Hepatocyte (in vitro differentiated cells): ENCODE data around the gene IL34. TPM values are rescaled to one million over a fixed set of nuclear protein-coding genes. Genes with fewer than 3 reads are reported as not detected.

Source experiments
- DNase-seq: peaks from one replicate; pipeline ENCODE4 v3.0.0-alpha.2; 2016; ENCODE audit warnings: low spot score
- H2AFZ ChIP-seq: fragments of 200-600 bp; sonication (generic); 2 replicates; pipeline ENCODE4 v1.6.0; 2016; ENCODE audit warnings: antibody characterized with exemption, mild to moderate bottlenecking
- H3K27ac ChIP-seq: fragments of 200-600 bp; sonication (generic); 2 replicates; pipeline ENCODE4 v1.5.1; 2016; ENCODE audit warnings: mild to moderate bottlenecking
- H3K27me3 ChIP-seq: fragments of 200-600 bp; sonication (generic); 2 replicates; pipeline ENCODE4 v1.6.1; 2016
- H3K36me3 ChIP-seq: fragments of 200-600 bp; sonication (generic); replicated peaks from 2 replicates; pipeline ENCODE4 v1.5.1; 2016; ENCODE audit warnings: low read depth; ENCODE audit not compliant: insufficient read depth
- H3K4me1 ChIP-seq: fragments of 200-600 bp; sonication (generic); 2 replicates; pipeline ENCODE4 v1.5.1; 2016; ENCODE audit warnings: mild to moderate bottlenecking, moderate library complexity; ENCODE audit not compliant: insufficient read depth
- H3K4me2 ChIP-seq: fragments of 200-600 bp; sonication (generic); 2 replicates; pipeline ENCODE4 v1.6.0; 2016
- H3K4me3 ChIP-seq: fragments of 200-600 bp; sonication (generic); 2 replicates; pipeline ENCODE4 v1.5.1; 2016; ENCODE audit warnings: mild to moderate bottlenecking
- H3K79me2 ChIP-seq: fragments of 200-600 bp; sonication (generic); 2 replicates; pipeline ENCODE4 v1.6.0; 2017; ENCODE audit warnings: mild to moderate bottlenecking
- H3K9me2 ChIP-seq: fragments of 200-600 bp; sonication (generic); replicated peaks from 2 replicates; pipeline ENCODE4 v1.6.0; 2017; ENCODE audit warnings: mild to moderate bottlenecking; ENCODE audit not compliant: insufficient read depth
- H3K9me3 ChIP-seq: fragments of 200-600 bp; sonication (generic); 2 replicates; pipeline ENCODE4 v1.5.1; 2016; ENCODE audit warnings: low read depth, mild to moderate bottlenecking
- H4K20me1 ChIP-seq: fragments of 200-600 bp; sonication (generic); 2 replicates; pipeline ENCODE4 v1.6.0; 2016; ENCODE audit warnings: mild to moderate bottlenecking; ENCODE audit not compliant: insufficient read depth, poor library complexity, severe bottlenecking
- EZH2 ChIP-seq: fragments of 200-600 bp; sonication (generic); IDR thresholded peaks from 2 replicates; pipeline ENCODE4 v1.6.1; 2016; ENCODE audit warnings: antibody characterized with exemption, mild to moderate bottlenecking, borderline replicate concordance
- EZH2phosphoT487 ChIP-seq: fragments of 200-600 bp; sonication (generic); IDR thresholded peaks from one replicate; pipeline ENCODE4 v1.6.1; 2018; ENCODE audit warnings: antibody characterized with exemption, mild to moderate bottlenecking, low read depth, moderate library complexity; ENCODE audit not compliant: unreplicated experiment, severe bottlenecking
- WGBS: methylation state at CpG from one replicate; pipeline ENCODE4 v1.1.6; 2016; ENCODE audit warnings: low lambda C conversion rate; ENCODE audit errors: missing lambda C conversion rate; 5-methylcytosine and 5-hydroxymethylcytosine counted together
- polyA plus RNA-seq: library from polyadenylated mRNA; unstranded; fragments of >200 nt; fragmentation: Nextera tagmentation; extraction: Ambion mirVana; gene quantifications from 2 replicates; pipeline ENCODE4 v1.2.1, GENCODE V29; 2016
- total RNA-seq: library from RNA; depleted of rRNA; stranded (reverse); fragments of >200 nt; gene quantifications from 2 replicates; pipeline ENCODE4 v1.2.3, GENCODE V29; 2014
- TF ChIP-seq, protein P1 (sequence below): fragments of 200-600 bp; sonication (generic); IDR thresholded peaks from 2 replicates; pipeline ENCODE4 v1.5.1; 2016; ENCODE audit warnings: antibody characterized with exemption, mild to moderate bottlenecking; ENCODE audit not compliant: poor library complexity

The IL34 gene
- total and polyA plus RNA-seq, 2 experiments from 2014 or later, result 0.48 to 2.2 TPM

DNA sequence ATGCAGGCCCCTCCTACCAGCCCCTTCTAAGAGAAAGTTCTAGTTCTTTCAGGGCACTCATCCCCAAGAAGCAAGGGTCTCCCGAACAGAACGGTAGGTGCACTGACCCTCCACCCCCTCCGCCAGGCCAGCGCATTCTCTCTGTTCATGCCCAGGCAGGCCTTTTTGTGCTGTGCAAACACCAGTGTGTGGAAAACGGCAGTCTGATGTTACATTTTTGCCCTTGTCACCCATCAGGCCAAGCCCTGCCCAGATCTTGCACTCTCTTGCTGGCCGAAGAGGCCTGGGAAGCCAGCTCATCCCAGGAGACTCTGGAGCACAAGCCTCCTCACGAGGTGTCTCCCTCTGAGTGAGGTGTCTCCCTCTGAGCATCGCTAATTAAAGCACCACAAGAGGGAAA lies 55.6 kb downstream of the IL34 start:
- H3K9me3 ChIP-seq, result no peaks in the 10 kb centered on the region
- no peaks in the 10 kb centered on the region for H4K20me1 ChIP-seq
- H3K27ac ChIP-seq, result no peak overlapping the region
- H3K79me2 ChIP-seq, result no peaks in the 10 kb centered on the region
- TF ChIP-seq, protein P1, sequence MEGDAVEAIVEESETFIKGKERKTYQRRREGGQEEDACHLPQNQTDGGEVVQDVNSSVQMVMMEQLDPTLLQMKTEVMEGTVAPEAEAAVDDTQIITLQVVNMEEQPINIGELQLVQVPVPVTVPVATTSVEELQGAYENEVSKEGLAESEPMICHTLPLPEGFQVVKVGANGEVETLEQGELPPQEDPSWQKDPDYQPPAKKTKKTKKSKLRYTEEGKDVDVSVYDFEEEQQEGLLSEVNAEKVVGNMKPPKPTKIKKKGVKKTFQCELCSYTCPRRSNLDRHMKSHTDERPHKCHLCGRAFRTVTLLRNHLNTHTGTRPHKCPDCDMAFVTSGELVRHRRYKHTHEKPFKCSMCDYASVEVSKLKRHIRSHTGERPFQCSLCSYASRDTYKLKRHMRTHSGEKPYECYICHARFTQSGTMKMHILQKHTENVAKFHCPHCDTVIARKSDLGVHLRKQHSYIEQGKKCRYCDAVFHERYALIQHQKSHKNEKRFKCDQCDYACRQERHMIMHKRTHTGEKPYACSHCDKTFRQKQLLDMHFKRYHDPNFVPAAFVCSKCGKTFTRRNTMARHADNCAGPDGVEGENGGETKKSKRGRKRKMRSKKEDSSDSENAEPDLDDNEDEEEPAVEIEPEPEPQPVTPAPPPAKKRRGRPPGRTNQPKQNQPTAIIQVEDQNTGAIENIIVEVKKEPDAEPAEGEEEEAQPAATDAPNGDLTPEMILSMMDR, result no peak
- no peak for TF ChIP-seq EZH2
- TF ChIP-seq EZH2phosphoT487, result no peak
- 90% methylated on average over 8 of the region's 8 CpGs for WGBS
- H3K36me3 ChIP-seq, result no peaks in the 10 kb centered on the region
- no peak overlapping the region for H3K4me3 ChIP-seq
- H2AFZ ChIP-seq, result no peak overlapping the region
- no peak overlapping the region for H3K4me2 ChIP-seq
- H3K27me3 ChIP-seq, result no peaks in the 10 kb centered on the region
- H3K4me1 ChIP-seq, result peaks cover 27% of the 10 kb centered on the region
- DNase-seq, result no peak
- no peaks in the 10 kb centered on the region for H3K9me2 ChIP-seq

DNA sequence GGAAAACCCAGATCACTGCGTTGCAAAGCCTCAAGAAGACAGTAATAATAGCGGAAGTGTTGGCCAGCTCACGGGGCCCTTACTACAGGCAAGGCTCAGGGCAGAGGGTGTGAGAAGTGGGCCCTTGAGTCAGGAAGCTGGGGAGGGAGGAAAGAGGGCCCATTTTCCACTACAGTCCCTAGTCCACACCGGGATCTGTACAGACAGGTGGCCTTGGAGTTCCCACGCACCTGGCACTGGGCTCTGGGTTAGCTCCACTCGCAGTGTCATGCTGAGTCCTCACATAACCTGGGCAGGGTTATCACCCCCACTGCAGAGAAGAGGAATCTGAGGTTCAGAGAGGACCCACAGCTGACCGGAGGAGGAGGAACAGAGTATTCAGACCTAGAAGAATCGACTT lies 56.3 kb downstream of the IL34 start:
- H4K20me1 ChIP-seq, result no peaks in the 10 kb centered on the region
- H3K4me2 ChIP-seq, result no peak overlapping the region
- TF ChIP-seq, protein P1, result no peak
- no peak for TF ChIP-seq EZH2
- no peak for TF ChIP-seq EZH2phosphoT487
- no peak overlapping the region for H3K4me3 ChIP-seq
- H3K9me3 ChIP-seq, result no peaks in the 10 kb centered on the region
- H3K9me2 ChIP-seq, result no peaks in the 10 kb centered on the region
- H3K27me3 ChIP-seq, result no peaks in the 10 kb centered on the region
- 85% methylated on average over 8 of the region's 8 CpGs for WGBS
- H3K36me3 ChIP-seq, result no peaks in the 10 kb centered on the region
- peaks cover 26% of the 10 kb centered on the region for H3K4me1 ChIP-seq
- H3K79me2 ChIP-seq, result no peaks in the 10 kb centered on the region
- H2AFZ ChIP-seq, result no peak overlapping the region
- peak overlapping the region; percentile 94 for H3K27ac ChIP-seq
- no peak for DNase-seq

DNA sequence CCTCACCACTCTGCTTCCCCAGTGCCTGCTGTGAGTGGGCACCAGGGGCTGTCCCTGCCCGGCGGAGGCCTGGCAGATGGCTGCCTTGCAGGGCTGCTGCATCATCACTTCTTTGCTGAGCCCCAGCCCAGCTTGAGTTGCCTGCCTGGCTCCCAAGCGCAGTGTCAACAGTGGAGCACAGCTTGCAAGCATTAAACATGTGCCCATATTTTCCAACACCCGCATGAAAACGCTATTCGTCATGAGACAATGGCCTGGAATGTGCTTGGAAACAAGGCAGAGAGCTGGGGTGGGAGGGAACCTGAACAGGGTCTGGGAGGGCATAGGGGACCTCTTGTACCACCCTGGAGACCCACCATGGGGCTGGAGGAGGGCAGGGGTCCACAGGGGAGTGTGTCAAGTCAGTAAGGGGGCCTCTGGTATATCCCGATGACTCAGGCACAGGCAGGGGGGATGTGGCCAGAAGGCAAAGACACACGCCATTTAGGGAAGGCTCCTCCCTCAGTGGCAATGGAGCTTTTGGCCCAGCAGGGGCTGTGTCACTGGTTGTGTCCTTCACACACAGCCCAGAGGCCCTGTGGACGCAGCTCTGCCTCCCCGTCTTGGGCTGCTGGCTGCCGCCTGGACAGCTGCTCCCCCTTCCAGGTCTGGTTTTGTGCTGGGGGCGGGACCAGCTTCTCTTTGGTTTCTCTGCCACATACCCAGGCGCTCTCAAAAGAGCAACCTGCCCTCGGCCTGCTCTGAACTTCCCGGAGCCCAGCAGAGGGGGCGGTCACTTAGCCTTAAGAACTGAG lies 56.9 kb downstream of the IL34 start:
- no peaks in the 10 kb centered on the region for H3K79me2 ChIP-seq
- no peak for TF ChIP-seq EZH2phosphoT487
- TF ChIP-seq, protein P1, result peak; percentile 28
- H3K4me2 ChIP-seq, result no peak overlapping the region
- H3K9me3 ChIP-seq, result no peaks in the 10 kb centered on the region
- no peaks in the 10 kb centered on the region for H3K36me3 ChIP-seq
- WGBS, result 55% methylated on average over 16 of the region's 16 CpGs
- H3K9me2 ChIP-seq, result no peaks in the 10 kb centered on the region
- no peaks in the 10 kb centered on the region for H3K27me3 ChIP-seq
- H4K20me1 ChIP-seq, result no peaks in the 10 kb centered on the region
- peaks cover 27% of the 10 kb centered on the region for H3K4me1 ChIP-seq
- no peak overlapping the region for H3K4me3 ChIP-seq
- no peak overlapping the region for H2AFZ ChIP-seq
- DNase-seq, result peak; percentile 71
- H3K27ac ChIP-seq, result peak overlapping the region; percentile 94
